Type B pancreatic cell (in vitro differentiated cells): ENCODE data around the gene ZSWIM3. TPM values are rescaled to one million over a fixed set of nuclear protein-coding genes. Genes with fewer than 3 reads are reported as not detected.
A peak's percentile ranks its signal among the peaks of the same experiment; 100 is the strongest.

Experiments used
- DNase-seq: peaks from one replicate; pipeline ENCODE4 v3.0.0; 2021; ENCODE audit warnings: mixed read lengths; ENCODE audit not compliant: unreplicated experiment; ENCODE audit errors: extremely low spot score
- H3K27ac Mint-ChIP-seq: 2 replicates; pipeline ENCODE4 v1.8.0; 2021; ENCODE audit warnings: mild to moderate bottlenecking, mixed read lengths
- H3K27me3 Mint-ChIP-seq: 2 replicates; pipeline ENCODE4 v1.8.0; 2021; ENCODE audit warnings: mixed read lengths
- H3K36me3 Mint-ChIP-seq: 2 replicates; pipeline ENCODE4 v1.8.0; 2021; ENCODE audit warnings: mixed read lengths
- H3K4me1 Mint-ChIP-seq: one replicate; pipeline ENCODE4 v1.8.0; 2021; ENCODE audit warnings: mixed read lengths; ENCODE audit not compliant: unreplicated experiment
- H3K4me3 Mint-ChIP-seq: 2 replicates; pipeline ENCODE4 v1.8.0; 2021; ENCODE audit warnings: mild to moderate bottlenecking, mixed read lengths
- H3K9me3 Mint-ChIP-seq: 2 replicates; pipeline ENCODE4 v1.8.0; 2021; ENCODE audit warnings: mixed read lengths
- CTCF ChIP-seq: fragments of 200-600 bp; sonication (generic); conservative IDR thresholded peaks from 2 replicates; pipeline ENCODE4 v1.5.0; 2021; ENCODE audit warnings: antibody characterized with exemption, mild to moderate bottlenecking
- total RNA-seq: library from RNA; stranded (reverse); gene quantifications from 2 replicates; pipeline ENCODE4 v1.2.1, GENCODE V29; 2021; ENCODE audit warnings: low replicate concordance

ZSWIM3 gene
- total RNA-seq, 1 donor from 2014 or later: 4.7 TPM

- H3K36me3 Mint-ChIP-seq: peaks cover 7% of the 10 kb centered on the region
- H3K4me1 Mint-ChIP-seq: peaks cover 2% of the 10 kb centered on the region
- no peak for DNase-seq
These were observed 48.2 kb downstream of the ZSWIM3 start for GRCh38 chr20:45905505-45906079.

GRCh38 chr20:45907219-45907948 is 50.0 kb downstream of the ZSWIM3 start:
- no peak for DNase-seq
- Mint-ChIP-seq H3K4me1 (peaks cover 7% of the 10 kb centered on the region), H3K27me3 (no peaks in the 10 kb centered on the region), H3K4me3 (no peak overlapping the region), H3K36me3 (peaks cover 10% of the 10 kb centered on the region), H3K27ac (no peak overlapping the region), H3K9me3 (no peaks in the 10 kb centered on the region)
- TF ChIP-seq CTCF: no peak

More at GRCh38 chr20:45905505-45906079, 48.2 kb downstream of the ZSWIM3 start:
- no peak for TF ChIP-seq CTCF
- H3K4me3 Mint-ChIP-seq: no peak overlapping the region
- H3K9me3 Mint-ChIP-seq: no peaks in the 10 kb centered on the region
- H3K27me3 Mint-ChIP-seq: no peaks in the 10 kb centered on the region
- H3K27ac Mint-ChIP-seq: peak overlapping the region; percentile 4

- Mint-ChIP-seq H3K27me3 (no peaks in the 10 kb centered on the region), H3K9me3 (no peaks in the 10 kb centered on the region), H3K36me3 (peaks cover 10% of the 10 kb centered on the region), H3K4me3 (no peak overlapping the region), H3K27ac (no peak overlapping the region), H3K4me1 (peaks cover 7% of the 10 kb centered on the region)
- no peak for DNase-seq
- TF ChIP-seq CTCF: no peak
These were observed 50.7 kb downstream of the ZSWIM3 start for GRCh38 chr20:45908084-45908483.

DNA sequence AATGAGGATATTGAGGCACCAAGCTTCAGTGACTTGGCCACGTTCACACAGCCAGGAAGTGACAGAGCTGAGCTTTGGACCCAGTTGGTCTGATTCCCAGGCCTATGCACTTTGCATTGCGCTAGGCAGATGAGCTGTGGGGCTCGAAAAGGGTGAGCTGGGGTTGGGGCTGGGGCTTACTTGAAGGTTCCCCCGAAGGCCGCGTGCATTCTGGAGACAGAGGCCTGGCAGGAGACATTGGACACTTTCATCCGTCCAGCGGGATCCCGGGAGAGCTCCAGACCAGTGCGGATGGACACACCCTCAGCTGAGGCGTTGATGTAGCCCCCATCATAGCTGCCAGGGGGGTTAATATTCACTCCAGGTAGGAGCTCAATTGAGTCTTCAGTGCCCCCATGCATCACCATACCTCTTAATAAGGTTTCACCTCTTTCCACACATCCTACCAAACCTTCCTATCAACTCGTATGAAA is 52.0 kb downstream of the ZSWIM3 start:
- H3K27me3 Mint-ChIP-seq: no peaks in the 10 kb centered on the region
- no peak overlapping the region for H3K27ac Mint-ChIP-seq
- no peaks in the 10 kb centered on the region for H3K9me3 Mint-ChIP-seq
- H3K4me3 Mint-ChIP-seq: no peak overlapping the region
- peaks cover 11% of the 10 kb centered on the region for H3K4me1 Mint-ChIP-seq
- no peak for DNase-seq
- TF ChIP-seq CTCF: no peak
- peaks cover 10% of the 10 kb centered on the region for H3K36me3 Mint-ChIP-seq

DNA sequence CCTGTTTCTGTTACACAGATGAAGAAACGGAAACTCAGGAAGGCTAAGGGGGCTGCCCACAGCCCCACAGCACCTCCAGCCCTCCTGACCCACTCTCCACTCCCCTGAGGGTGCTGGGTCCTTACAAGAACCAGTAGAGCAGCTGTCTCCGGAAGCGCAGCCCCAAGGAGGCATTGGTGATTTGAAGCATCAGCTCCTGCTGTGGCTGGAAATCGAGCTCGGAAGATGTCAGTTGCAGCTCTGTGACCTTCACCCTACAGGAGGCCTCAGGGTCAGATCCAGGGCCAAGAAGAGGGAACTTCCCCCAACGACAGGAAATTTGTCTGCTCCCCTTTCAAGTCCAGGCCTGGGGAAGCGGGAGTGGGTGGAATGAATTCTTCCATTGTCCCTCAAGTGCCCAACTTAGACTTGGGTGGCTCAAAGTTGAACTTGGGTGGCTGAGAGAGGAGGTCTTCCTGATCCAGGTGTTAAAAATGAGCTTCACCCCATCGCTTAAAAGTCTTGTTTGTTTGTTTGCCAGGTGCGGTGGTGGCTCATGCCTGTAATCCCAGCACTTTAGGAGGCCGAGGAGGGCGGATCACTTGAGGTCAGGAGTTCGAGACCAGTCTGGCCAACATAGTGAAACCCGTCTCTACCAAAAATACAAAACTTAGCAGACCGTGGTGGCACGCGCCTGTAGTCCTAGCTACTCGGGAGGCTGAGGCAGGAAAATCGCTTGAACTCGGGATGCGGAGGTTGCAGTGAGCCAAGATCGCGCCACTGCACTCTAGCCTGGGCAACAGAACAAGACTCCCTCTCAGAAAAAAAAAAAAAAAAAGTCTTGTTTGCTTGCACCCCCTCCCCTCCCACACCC is 52.6 kb downstream of the ZSWIM3 start:
- TF ChIP-seq CTCF: no peak
- Mint-ChIP-seq H3K27ac (peak overlapping the region; percentile 86), H3K4me1 (peaks cover 14% of the 10 kb centered on the region)

More for the DNA sequence above, 52.6 kb downstream of the ZSWIM3 start:
- Mint-ChIP-seq H3K4me3 (peak overlapping the region; percentile 93), H3K9me3 (no peaks in the 10 kb centered on the region), H3K36me3 (peaks cover 10% of the 10 kb centered on the region), H3K27me3 (no peaks in the 10 kb centered on the region)
- DNase-seq: no peak
